Small intestine (tissue), 7 donors: ENCODE results near the gene ABI3BP. TPM values are rescaled to one million over a fixed set of nuclear protein-coding genes. Genes with fewer than 3 reads are reported as not detected.

Source experiments
- DNase-seq, 2 donors: peaks; one replicate each; pipeline versions ENCODE4 v3.0.0 to v3.0.0-alpha.2; 2013
- FAIRE-seq: peaks from 2 replicates; lab custom pipeline; 2012; peaks lifted over from hg19 to GRCh38; lab: Jason Lieb, UNC
- H3K27ac ChIP-seq, 3 donors: one replicate each; pipeline ENCODE4 v1.5.1; 2013; ENCODE audit warnings: low read length in 2 of 3, mild to moderate bottlenecking in 2 of 3, control low read depth in 1 of 3, inconsistent platforms in 1 of 3, low read depth in 1 of 3, moderate library complexity in 1 of 3
- H3K27me3 ChIP-seq, 3 donors: one replicate each; pipeline ENCODE4 v1.6.1; 2013; ENCODE audit warnings: low read length in 3 of 3, inconsistent platforms in 1 of 3; ENCODE audit not compliant: control insufficient read depth in 3 of 3, insufficient read depth in 3 of 3
- H3K36me3 ChIP-seq, 3 donors: one replicate each; pipeline ENCODE4 v1.6.1; 2013; ENCODE audit warnings: low read length in 3 of 3, inconsistent platforms in 1 of 3, low read depth in 1 of 3, mild to moderate bottlenecking in 1 of 3, moderate library complexity in 1 of 3; ENCODE audit not compliant: control insufficient read depth in 3 of 3, insufficient read depth in 2 of 3
- H3K4me1 ChIP-seq, 3 donors: one replicate each; pipeline ENCODE4 v1.6.1; 2013; ENCODE audit warnings: low read length in 2 of 3, inconsistent platforms in 1 of 3, low read depth in 1 of 3, mild to moderate bottlenecking in 1 of 3, moderate library complexity in 1 of 3; ENCODE audit not compliant: control insufficient read depth in 3 of 3, insufficient read depth in 2 of 3
- H3K4me3 ChIP-seq, 3 donors: one replicate each; pipeline ENCODE4 v1.5.1; 2013; ENCODE audit warnings: low read length in 3 of 3, control low read depth in 1 of 3, inconsistent platforms in 1 of 3, low read depth in 1 of 3, mild to moderate bottlenecking in 1 of 3, moderate library complexity in 1 of 3
- H3K9me3 ChIP-seq, 2 donors: one replicate each; pipeline ENCODE4 v1.6.1; 2013; ENCODE audit warnings: low read depth in 1 of 2, low read length in 1 of 2; ENCODE audit not compliant: control insufficient read depth in 2 of 2, insufficient read depth in 1 of 2
- WGBS, 3 donors: extraction: QIAGEN DNeasy Blood & Tissue Kit; methylation state at CpG; one replicate each; pipeline ENCODE4 v1.1.7; 2013; 5-methylcytosine and 5-hydroxymethylcytosine counted together
- polyA plus RNA-seq, 4 donors: library from polyadenylated mRNA; stranded (reverse) in 3 of 4; unstranded in 1 of 4; fragments of 200-250 nt in 3 of 4; fragments of 120-200 nt in 1 of 4; gene quantifications; one replicate each; pipeline versions ENCODE4 v1.2.1 to v1.2.3, GENCODE V29; 2013
- donor health status: healthy with polysubstance abuse.
- donor health status: control.
- donor health status: control.
- donor health status: Bipolar disorder and iron deficiency.
- donor health status: healthy.

ABI3BP gene
- polyA plus RNA-seq, 4 donors: 0.54 to 122 (median 14.4) TPM; not detected in 1

DNA sequence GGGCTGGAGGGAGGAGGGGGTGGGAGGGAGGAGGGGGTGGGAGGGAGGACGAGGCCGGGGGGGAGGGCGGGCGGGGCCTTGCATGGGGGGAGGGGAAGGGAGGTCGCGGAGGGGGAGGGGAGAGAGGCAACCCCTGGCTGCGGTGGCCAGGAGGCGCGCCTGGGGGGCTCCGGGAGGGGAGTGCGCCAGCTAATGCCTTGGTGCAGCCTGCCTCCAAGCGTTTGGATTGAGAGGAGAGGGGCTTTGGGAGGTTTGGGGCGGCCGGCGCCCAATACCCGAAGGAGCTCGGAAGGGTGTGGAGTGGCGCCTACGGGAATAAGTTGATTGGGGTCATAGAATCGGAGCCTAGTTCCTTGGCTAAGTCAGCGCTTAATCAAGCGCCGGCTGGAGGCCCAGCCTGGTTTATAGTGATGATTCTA, 283.4 kb downstream of the ABI3BP start:
- peak overlapping the region; percentile 96 to 98 (median 96) for H3K27ac ChIP-seq
- WGBS, 3 donors: 0 to 1% (median 0%) methylated on average over 16 to 22 of the region's 23 CpGs
- peak; percentile 47 to 69 for DNase-seq
- peaks cover 5 to 18% (median 8%) of the 10 kb centered on the region in 3 donors for H3K4me1 ChIP-seq
- peak overlapping the region; percentile 84 to 89 (median 85) for H3K4me3 ChIP-seq
- no peak for FAIRE-seq
- H3K9me3 ChIP-seq: peaks cover 0 to 3% of the 10 kb centered on the region in 2 donors
- no peaks in the 10 kb centered on the region for H3K27me3 ChIP-seq
- peaks cover 3 to 10% (median 6%) of the 10 kb centered on the region in 3 donors for H3K36me3 ChIP-seq

DNA sequence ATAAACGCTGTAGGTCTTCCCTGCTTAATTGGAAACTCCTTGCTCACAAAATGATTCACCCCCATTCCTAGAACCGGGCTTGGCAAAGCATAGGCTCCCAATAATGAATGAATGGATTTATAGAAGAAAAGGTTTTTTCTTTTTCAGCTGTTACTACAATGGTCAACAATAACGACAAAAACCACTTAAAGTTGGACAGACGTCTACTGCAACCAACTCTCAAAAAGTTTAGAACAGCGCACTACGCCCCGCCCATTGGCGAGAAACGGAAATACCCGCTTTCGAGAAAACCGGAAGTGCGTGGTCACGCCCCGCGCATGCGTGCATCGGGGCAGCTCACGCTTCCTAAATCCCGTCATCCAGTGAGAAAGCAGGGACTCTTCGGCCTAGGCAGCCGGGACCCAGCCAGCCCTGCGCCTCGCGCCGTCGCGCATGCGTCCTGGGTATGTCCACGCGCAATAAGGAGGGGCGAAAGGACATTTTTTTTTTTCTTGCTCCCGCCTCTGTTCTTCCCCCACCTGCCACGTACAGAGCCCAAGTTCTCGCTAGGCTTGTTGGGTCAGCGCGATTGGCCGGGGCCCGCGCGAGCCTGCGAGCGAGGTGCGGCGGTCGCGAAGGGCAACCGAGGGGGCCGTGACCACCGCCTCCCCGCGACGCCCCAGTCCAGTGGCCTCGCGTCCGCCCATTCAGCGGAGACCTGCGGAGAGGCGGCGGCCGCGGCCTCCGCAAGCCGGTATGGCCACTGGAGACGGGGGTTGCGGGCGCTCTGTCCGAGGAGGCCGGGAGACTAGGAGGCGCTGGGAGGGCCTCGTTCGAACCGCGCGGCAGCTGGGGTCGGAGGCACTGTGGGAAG, 284.0 kb downstream of the ABI3BP start, which contains the start of gene TFG:
Gene TFG, plus strand, starts transcription at position 506 of the 853 bp plus-strand sequence. CDS start 4,192 bp downstream, outside the sequence.
- WGBS, 3 donors: 1% methylated on average over 49 to 76 of the region's 76 CpGs
- peaks cover 0 to 3% of the 10 kb centered on the region in 2 donors for H3K9me3 ChIP-seq
- H3K27me3 ChIP-seq: no peaks in the 10 kb centered on the region
- peaks cover 5 to 18% (median 8%) of the 10 kb centered on the region in 3 donors for H3K4me1 ChIP-seq
- FAIRE-seq (no peak), DNase-seq (peak; percentile 99 to 100)
- H3K36me3 ChIP-seq: peaks cover 2 to 9% (median 5%) of the 10 kb centered on the region in 3 donors
- peak within 1 kb of the TSS; percentile 96 to 98 (median 96) for H3K27ac ChIP-seq
- peak within 1 kb of the TSS; percentile 84 to 89 (median 85) for H3K4me3 ChIP-seq

DNA sequence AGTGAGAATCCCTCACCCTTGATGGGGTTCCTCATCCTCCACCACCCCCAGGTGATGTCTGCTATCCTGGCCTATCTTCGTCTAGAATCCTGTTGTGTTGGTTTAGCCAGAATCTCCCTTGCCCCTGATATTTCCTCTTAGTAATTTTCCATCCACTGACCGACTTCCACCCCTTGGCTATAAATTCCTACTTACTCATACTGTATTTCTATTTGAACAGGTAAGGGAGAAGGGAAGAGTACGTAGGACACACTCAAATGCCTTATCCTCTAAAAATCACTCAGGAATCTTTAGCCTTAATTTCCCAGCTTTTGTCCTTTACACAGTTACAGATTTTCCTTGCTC, 284.6 kb downstream of the ABI3BP start:
- peak overlapping the region in 2 of 3 donors; percentile 17 to 89 for H3K4me3 ChIP-seq
- H3K4me1 ChIP-seq: peaks cover 5 to 18% (median 8%) of the 10 kb centered on the region in 3 donors
- H3K27me3 ChIP-seq: no peaks in the 10 kb centered on the region
- DNase-seq (no peak), FAIRE-seq (no peak)
- WGBS, 3 donors: 80 to 88% (median 82%) methylated on average over 3 of the region's 3 CpGs
- H3K36me3 ChIP-seq: peaks cover 0 to 3% (median 2%) of the 10 kb centered on the region in 3 donors
- H3K9me3 ChIP-seq: peaks cover 0 to 3% of the 10 kb centered on the region in 2 donors
- peak overlapping the region; percentile 66 to 96 (median 83) for H3K27ac ChIP-seq

DNA sequence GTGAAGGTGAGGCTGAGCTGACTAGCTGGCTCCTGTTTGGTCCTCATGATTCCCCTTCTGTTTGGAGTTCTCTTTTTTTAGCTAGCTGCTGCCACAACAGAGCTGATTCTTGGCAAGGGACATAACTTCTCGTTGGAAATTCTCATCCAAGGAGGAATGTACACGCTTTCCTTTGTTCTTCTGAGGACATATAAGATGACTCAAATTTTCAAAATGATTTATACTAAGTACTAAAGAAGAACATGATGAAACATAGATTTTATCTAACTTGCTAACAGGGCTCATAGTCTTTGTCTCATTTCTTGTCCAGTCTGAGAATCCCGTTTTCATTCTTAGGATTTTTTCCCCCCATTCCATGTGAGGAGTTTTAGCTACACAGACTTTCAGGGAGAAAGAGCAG, 286.9 kb downstream of the ABI3BP start:
- no peaks in the 10 kb centered on the region for H3K27me3 ChIP-seq
- FAIRE-seq: no peak
- DNase-seq: no peak

GRCh38 chr3:100703865-100704264, 289.4 kb downstream of the ABI3BP start:
- no peak for FAIRE-seq
- Histone ChIP-seq H3K27me3 (no peaks in the 10 kb centered on the region), H3K9me3 (peaks cover 0 to 3% of the 10 kb centered on the region in 2 donors), H3K4me3 (no peak overlapping the region), H3K27ac (no peak overlapping the region), H3K4me1 (peaks cover 0 to 16% (median 3%) of the 10 kb centered on the region in 3 donors), H3K36me3 (no peaks in the 10 kb centered on the region)
- DNase-seq: no peak
- 74 to 81% (median 78%) methylated on average over 4 of the region's 4 CpGs for WGBS, 3 donors

More for the DNA sequence above, 286.9 kb downstream of the ABI3BP start:
- Histone ChIP-seq H3K4me3 (no peak overlapping the region), H3K27ac (no peak overlapping the region), H3K36me3 (peaks cover 0 to 3% (median 0%) of the 10 kb centered on the region in 3 donors), H3K4me1 (peaks cover 0 to 16% (median 3%) of the 10 kb centered on the region in 3 donors), H3K9me3 (peaks cover 0 to 3% of the 10 kb centered on the region in 2 donors)
- WGBS, 3 donors: 77 to 83% (median 81%) methylated on average over 3 of the region's 3 CpGs

- Histone ChIP-seq H3K4me3 (no peak overlapping the region), H3K36me3 (no peaks in the 10 kb centered on the region), H3K9me3 (no peaks in the 10 kb centered on the region), H3K27ac (peak overlapping the region in 2 of 3 donors; percentile 32 to 62), H3K4me1 (peaks cover 0 to 18% (median 0%) of the 10 kb centered on the region in 3 donors), H3K27me3 (no peaks in the 10 kb centered on the region)
- peak; percentile 5 for FAIRE-seq
- WGBS, 3 donors: 28 to 74% (median 44%) methylated on average over 5 of the region's 5 CpGs
- peak; percentile 42 to 64 for DNase-seq
Observed at GRCh38 chr3:100702980-100703345, 290.3 kb downstream of the ABI3BP start.

- FAIRE-seq (no peak), DNase-seq (no peak)
- WGBS, 3 donors: 78 to 84% (median 83%) methylated on average over 4 of the region's 4 CpGs
- Histone ChIP-seq H3K4me1 (peaks cover 0 to 23% (median 0%) of the 10 kb centered on the region in 3 donors), H3K9me3 (no peaks in the 10 kb centered on the region), H3K4me3 (no peak overlapping the region), H3K27ac (peak overlapping the region in 2 of 3 donors; percentile 20 to 62), H3K27me3 (no peaks in the 10 kb centered on the region), H3K36me3 (no peaks in the 10 kb centered on the region)
Observed at GRCh38 chr3:100702082-100702979, 290.9 kb downstream of the ABI3BP start.

DNA sequence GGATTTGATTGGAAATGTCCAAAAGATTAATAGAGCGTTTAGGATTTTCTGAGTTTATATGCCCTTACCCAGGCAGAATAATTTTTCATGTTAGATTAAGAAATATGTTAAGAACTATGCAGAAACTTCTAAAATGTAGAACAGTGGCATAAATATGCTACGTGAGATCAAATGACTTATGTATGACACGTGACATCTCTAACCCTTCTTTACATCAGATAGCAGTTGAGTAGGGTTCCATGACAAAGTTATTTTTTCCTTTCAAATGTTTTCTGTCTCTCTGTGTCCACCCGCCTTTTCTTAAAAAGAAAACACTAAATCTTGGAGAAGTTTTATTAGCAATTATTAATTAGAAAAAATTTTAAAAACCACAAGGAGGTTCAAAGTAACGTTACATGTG, 292.5 kb downstream of the ABI3BP start:
- DNase-seq (no peak), FAIRE-seq (no peak)
- Histone ChIP-seq H3K36me3 (peaks cover 0 to 7% (median 0%) of the 10 kb centered on the region in 3 donors), H3K27me3 (no peaks in the 10 kb centered on the region), H3K4me1 (peaks cover 0 to 26% (median 0%) of the 10 kb centered on the region in 3 donors), H3K27ac (no peak overlapping the region), H3K4me3 (no peak overlapping the region), H3K9me3 (peaks cover 0 to 8% of the 10 kb centered on the region in 2 donors)
- WGBS, 3 donors: 89 to 92% (median 89%) methylated on average over 5 of the region's 5 CpGs
